LNCAP (cell line): ENCODE measurements around the gene GPR162.
A peak's percentile ranks its signal among the peaks of the same experiment; 100 is the strongest.

ENCODE experiments used
- TF ChIP-seq, protein P1 (sequence below): fragments of 450-650 bp; IDR thresholded peaks from 2 replicates; pipeline ENCODE4 v1.5.1; 2017; ENCODE audit warnings: mild to moderate bottlenecking

GPR162 gene

DNA sequence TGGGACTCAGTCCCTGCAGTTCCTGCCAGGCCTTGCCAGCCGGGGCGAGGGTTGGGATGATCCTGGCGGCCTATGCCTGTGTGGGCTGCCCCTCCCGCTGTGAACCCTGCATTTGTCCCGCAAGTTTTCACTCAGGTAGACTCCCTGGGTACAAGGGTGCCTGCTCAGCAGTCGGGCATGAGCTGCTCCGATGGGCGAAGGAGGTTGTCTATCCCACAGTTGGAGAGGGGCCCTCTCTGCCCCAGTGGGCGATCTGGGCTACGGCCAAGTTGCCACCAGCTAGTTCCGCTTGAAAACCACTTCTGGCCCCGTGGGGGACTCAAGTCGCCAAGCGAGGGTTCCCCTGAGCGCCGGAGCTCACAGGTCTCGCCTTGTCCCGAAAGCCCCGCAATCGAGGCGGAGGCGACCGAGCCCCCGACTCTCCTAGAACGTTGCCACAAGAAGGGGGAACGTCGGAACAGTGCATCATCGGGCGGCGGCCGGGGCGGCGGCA lies 45.3 kb downstream of the GPR162 start:
- TF ChIP-seq, protein P1, sequence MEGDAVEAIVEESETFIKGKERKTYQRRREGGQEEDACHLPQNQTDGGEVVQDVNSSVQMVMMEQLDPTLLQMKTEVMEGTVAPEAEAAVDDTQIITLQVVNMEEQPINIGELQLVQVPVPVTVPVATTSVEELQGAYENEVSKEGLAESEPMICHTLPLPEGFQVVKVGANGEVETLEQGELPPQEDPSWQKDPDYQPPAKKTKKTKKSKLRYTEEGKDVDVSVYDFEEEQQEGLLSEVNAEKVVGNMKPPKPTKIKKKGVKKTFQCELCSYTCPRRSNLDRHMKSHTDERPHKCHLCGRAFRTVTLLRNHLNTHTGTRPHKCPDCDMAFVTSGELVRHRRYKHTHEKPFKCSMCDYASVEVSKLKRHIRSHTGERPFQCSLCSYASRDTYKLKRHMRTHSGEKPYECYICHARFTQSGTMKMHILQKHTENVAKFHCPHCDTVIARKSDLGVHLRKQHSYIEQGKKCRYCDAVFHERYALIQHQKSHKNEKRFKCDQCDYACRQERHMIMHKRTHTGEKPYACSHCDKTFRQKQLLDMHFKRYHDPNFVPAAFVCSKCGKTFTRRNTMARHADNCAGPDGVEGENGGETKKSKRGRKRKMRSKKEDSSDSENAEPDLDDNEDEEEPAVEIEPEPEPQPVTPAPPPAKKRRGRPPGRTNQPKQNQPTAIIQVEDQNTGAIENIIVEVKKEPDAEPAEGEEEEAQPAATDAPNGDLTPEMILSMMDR: no peak

DNA sequence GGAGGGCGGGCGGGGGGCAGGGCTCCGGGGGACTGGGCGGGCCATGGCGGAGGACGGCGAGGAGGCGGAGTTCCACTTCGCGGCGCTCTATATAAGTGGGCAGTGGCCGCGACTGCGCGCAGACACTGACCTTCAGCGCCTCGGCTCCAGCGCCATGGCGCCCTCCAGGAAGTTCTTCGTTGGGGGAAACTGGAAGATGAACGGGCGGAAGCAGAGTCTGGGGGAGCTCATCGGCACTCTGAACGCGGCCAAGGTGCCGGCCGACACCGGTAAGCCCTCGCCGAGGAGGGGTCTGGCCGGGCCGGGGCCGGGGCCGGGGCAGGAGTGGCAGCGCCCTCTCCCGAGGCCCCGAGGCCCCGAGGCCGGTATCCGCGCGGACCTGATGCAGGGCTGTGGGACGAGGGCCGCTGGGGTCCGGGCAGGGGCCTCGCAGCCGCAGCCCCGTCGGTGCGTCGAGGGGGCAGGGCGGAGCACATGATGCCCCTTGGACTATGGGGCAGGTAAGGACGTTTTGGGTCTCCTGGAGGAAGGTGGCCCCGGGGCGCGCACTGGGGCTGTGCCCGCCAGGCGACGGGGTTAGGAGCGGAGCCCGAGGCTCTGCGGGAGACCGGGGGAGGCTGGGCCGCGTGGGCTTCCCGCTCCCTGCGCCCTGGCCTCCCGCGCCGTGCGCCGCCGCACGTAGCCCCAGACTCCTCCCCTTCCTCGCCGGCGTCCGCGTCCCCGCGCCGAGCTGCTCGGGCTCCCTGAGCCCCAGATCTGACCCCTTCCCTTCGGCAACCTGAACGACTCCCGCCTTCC lies 46.0 kb downstream of the GPR162 start, which contains the start of gene TPI1:
Gene TPI1 (plus strand): TSS at position 119 of the 798 bp plus-strand sequence. CDS start 36 bp downstream, at position 155.
- TF ChIP-seq, protein P1: 0 out of 2 replicates have a peak, but pooled peaks have one; percentile 17

DNA sequence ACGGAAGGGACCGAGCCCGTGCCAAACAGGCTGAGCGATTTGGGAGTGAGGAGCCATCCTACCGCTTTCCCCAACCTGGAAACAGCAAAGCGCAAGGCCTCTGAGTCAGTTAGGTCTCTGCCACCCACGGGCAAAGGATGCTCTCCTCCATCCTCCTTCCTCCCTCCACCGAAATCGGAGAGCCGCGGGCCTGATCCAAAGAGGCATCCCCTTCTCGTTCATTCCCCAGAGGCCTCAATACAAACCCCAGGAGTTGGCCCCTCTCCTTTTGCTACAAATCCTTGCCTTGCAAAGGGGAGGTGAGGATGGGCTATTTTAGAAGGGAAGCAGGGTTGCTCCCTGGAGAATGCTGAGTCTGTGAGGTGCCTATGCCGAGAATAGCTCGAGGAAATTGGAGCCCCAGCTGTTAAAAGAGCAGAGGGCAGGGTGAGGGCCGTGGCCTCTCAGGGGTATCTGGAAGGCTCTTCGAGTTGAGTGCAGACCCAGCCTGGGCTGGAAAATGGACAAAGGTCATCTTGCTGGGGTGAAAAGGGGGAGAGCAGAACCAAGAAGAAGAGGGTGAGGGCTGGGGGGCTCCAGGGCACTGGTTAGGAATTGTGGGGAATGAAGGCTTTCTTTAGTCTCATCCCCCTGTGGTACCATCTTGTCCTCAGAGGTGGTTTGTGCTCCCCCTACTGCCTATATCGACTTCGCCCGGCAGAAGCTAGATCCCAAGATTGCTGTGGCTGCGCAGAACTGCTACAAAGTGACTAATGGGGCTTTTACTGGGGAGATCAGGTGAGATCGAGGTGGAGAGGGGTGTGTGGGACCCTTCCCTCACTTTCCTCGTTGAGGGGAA lies 46.8 kb downstream of the GPR162 start:
- TF ChIP-seq, protein P1: no peak

DNA sequence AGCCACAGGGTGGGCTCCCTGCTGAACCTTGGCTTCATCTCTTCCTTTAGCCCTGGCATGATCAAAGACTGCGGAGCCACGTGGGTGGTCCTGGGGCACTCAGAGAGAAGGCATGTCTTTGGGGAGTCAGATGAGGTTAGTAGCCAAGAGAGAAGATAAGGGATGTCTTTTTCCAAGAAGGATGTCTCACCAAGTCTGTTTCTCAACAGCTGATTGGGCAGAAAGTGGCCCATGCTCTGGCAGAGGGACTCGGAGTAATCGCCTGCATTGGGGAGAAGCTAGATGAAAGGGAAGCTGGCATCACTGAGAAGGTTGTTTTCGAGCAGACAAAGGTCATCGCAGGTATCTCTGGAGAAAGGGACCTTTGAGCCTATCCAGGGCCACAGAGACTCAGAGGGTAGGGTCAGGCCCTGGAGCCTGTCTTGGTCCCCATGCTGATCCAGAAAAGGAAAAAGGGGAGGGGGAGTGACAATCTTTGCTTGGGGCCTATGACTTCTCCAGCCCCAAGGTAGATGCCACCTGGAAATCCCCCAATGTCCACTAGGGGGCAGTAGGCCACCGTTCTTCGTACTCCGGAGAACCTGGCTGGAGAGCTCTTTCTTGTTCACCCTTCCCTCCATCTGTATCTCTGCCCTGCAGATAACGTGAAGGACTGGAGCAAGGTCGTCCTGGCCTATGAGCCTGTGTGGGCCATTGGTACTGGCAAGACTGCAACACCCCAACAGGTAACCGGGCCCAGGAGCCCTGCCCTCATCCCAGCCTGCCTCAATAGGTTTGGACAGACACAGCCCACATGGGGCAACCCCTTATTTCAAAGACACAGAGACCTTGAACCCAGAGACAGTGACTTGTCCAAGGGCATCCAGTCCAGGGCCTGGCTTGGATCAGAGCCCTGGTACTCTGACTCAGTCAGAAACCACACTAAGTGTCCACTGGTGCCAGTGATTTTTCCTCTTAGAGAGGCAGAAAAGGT lies 47.7 kb downstream of the GPR162 start:
- TF ChIP-seq, protein P1: peak; percentile 91

DNA sequence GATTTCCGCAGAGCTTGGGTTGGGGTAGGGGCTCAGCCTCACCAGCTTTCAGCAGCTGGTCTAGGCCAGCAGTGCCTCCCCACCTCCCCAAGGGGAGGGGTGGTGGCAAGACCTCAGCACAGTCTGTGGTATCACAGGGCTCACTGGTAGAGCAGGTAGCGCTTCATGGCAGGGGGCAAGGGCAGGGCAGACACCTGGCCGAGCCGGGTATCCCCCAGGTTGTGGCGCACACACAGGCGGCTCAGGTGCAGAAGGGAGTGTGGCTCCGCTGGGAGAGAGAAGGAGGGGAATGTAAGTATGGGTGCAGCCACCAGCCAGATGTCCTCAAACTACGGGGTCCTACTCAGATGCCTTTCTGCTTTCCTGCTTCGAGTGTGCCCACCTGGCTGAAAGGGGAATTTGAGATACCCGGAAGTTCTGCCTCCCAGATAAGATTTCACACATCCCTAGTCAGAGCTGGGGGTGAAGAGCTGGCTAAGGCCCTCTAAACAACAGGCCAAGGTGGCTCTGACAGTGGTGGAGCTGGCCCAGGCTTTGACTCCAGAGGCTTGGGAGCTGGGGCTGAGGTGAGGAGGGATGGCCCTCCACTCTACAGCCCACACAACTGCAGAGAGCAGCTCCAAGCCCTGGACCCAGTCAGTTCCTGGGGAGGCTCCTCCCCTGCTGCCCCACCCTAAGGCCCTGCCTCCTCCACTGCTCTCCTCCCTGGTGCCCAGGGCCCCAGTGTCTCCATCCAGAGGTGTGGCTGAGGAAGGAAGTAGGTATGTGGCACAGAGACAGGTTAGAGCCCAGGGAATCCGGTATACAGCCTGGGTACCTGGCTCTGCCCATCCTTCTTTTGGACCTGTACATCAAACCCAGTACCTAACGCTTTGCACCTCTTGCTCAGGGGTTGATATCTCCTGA lies 49.7 kb downstream of the GPR162 start:
- TF ChIP-seq, protein P1: no peak

DNA sequence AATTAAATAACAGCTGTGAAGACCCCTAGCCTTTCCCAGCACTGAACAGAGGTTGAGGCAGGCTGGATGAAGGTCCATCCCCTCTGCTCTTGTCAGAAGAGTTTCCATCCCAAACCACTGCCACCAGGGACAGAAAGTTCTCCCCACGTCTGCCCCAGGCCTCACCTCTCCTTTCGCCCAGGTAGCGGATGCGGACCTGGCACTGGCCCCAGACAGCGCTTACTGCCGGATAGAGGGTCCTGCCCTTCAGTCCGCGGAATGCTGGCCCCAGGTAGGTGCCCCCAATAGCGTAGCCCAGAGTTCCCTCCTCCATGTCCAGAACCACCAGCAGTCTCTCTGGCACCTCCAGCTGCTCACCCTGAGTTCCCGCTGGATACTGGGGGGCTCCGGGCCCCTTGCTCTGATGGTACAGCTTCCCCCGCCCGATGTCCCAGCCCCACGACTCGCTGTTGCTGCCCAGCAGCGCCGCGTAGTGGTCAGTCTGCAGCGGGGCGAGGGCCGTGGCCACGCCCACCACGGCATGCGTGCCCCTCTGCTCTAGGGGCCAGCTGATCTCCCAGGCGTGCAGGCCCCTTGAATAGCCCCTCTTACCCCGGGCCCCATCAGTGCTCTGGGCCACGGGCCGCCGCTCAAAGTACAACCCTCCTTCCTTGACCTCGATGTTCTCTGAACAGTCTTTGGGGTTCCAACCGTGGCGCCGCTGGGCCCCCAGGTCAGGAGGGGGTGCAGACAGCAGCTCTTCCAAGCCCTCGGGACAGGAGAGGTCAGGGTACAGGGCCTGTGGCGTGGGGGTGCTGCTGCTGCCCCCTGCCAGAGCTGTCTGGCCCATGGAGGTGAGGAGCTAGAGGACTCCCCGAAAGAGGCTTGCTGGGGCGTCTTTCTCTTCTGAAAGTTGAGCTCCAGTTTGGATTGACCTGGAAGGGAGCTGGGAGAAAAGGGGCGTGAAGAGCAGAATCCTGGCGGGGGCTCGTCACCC lies 50.7 kb downstream of the GPR162 start:
- TF ChIP-seq, protein P1: peak; percentile 98
